Ammon's horn (tissue), 1 donor: Measurements from ENCODE around the gene AFDN.
A peak's percentile ranks its signal among the peaks of the same experiment; 100 is the strongest.

Experiments used
- DNase-seq: peaks from one replicate; pipeline ENCODE4 v3.0.0-alpha.2; 2016; ENCODE audit warnings: low spot score

Gene AFDN

GRCh38 chr6:167978607-167979006, 151.9 kb downstream of the AFDN start:
- no peak for DNase-seq

- DNase-seq: peak; percentile 51
Measured at GRCh38 chr6:167979436-167980139, 152.9 kb downstream of the AFDN start.

GRCh38 chr6:167980911-167981580, 154.3 kb downstream of the AFDN start:
- no peak for DNase-seq

GRCh38 chr6:167981916-167982462, 155.3 kb downstream of the AFDN start:
- DNase-seq: no peak

- DNase-seq: no peak
Measured at GRCh38 chr6:167984144-167984719, 157.5 kb downstream of the AFDN start.

- no peak for DNase-seq
Measured at GRCh38 chr6:167984876-167985604, 158.3 kb downstream of the AFDN start.

GRCh38 chr6:167985911-167986595, 159.3 kb downstream of the AFDN start:
- DNase-seq: no peak

- no peak for DNase-seq
Measured at GRCh38 chr6:167987396-167988153, 160.9 kb downstream of the AFDN start.

- DNase-seq: no peak
Measured at GRCh38 chr6:167988154-167988495, 161.4 kb downstream of the AFDN start.

GRCh38 chr6:167988945-167989841, 162.5 kb downstream of the AFDN start:
- DNase-seq: no peak

GRCh38 chr6:167990016-167990945, 163.6 kb downstream of the AFDN start:
- no peak for DNase-seq

GRCh38 chr6:167993169-167993568, 166.5 kb downstream of the AFDN start:
- DNase-seq: no peak

GRCh38 chr6:167993831-167994230, 167.1 kb downstream of the AFDN start:
- DNase-seq: no peak

GRCh38 chr6:167995302-167995701, 168.6 kb downstream of the AFDN start:
- no peak for DNase-seq

- no peak for DNase-seq
Measured at GRCh38 chr6:167995731-167996151, 169.0 kb downstream of the AFDN start.

GRCh38 chr6:167996424-167997199, 169.9 kb downstream of the AFDN start:
- peak; percentile 37 for DNase-seq

- no peak for DNase-seq
Measured at GRCh38 chr6:167997642-167998041, 170.9 kb downstream of the AFDN start, which contains the start of gene KIF25. Gene KIF25, plus strand, starts transcription at chr6:167997671. Its CDS starts 31,915 bp downstream, at chr6:168029586.

GRCh38 chr6:167998215-167998614, 171.5 kb downstream of the AFDN start:
- no peak for DNase-seq
